GM19035 (cell line): ENCODE results near the gene PTPRN2.

Experiments used
- ATAC-seq: cut with Tn5 transposase; IDR thresholded peaks from one replicate; pipeline ENCODE4 v1.9.1; 2021; ENCODE audit not compliant: unreplicated experiment

The PTPRN2 gene

DNA sequence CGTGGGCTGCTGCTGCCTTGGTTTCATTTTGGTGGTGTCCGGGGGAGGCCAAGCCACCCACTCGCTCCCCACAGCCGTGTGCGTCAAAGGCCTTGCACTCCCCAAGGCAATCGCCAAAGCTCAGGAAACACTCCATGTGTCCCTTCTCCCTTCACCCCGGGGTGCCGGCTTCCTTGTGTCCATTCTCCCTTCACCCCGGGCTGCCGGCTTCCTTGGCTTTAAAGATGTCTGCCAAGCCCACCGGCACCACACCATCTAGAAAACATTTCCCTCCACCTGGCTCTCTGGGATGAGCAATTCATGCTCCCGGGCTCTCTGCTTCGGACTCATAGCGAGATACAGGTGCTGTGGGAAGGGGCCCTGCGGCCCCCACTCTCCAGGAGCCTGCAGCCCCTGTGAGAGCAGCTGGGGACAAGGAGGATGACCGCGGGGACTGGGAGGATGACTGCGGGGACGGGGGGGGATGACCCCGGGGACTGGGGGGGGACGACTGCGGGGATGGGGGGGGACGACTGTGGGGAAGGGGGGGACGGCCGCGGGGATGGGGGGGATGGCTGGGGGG, 928.7 kb downstream of the PTPRN2 start:
- ATAC-seq: no peak

DNA sequence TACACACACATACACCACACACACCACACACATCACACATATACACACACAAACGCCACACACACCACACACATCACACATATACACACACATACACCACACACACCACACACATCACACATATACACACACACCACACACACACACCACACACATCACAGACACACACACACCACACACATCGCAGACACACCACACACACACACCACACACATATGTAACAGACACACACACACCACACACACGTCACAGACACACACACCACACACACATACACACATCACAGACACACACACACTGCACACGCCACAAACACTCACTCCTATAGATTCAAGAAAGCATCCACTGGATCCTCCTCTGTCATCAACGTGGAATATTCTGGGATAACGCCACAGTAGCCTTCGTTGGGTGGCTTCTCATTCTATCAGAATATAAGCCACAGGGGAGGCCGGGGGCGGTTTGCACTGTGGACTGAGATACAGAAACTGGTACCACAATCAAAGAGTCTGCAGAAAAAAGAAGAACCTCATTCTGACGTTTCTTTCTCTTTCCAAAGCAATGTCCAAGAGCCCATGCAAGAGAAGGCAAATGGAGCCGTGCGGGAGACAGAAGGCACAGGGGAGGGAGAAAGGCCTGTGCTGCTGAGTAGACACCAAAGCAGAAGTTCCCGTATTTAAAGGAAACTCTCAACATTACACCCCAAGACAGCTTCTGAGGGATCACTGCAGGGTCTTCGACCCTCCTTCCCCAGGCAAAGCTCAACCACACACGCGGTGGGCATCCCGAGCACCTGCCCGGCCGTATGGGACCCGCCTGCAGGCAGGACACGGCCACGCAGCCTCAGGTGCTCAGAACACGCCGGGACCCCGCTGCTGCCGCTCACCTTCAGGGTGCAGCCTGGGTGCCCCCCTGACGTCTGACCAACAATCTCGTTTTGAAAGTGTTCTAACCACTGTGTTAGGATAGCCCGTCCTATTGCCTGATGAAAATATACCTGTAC, 929.6 kb downstream of the PTPRN2 start:
- ATAC-seq: no peak

DNA sequence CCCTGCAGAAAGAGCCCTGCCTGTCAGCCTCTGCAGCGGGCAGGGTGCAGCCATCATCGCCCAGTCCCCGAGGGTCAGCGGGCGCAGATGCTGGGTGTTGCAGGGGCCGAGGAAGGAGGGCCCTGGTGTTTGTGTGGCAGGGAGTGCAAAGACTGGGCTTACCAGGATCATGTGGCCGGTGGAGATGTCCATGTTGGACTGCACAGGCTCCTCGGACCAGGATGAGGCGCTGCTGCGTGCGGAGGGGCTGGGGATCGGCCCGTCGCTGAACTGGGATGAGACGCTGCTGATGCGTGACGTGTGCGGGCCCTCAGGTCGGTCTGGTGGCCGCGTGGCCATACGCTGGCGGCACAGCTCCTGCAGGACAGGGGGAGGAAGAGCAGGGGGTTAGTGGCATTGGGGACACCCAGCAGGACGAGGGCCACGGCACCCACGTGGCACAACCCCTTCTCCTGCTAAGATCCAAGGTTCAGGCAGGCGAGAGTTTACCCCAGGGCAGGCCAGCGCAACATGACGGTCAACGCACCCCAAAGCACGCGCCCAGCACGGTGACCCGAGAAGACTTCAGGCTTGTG, 931.3 kb downstream of the PTPRN2 start:
- no peak for ATAC-seq

- no peak for ATAC-seq
These were observed 933.3 kb downstream of the PTPRN2 start for GRCh38 chr7:157654350-157654749.

GRCh38 chr7:157653827-157654207, 933.8 kb downstream of the PTPRN2 start:
- ATAC-seq: no peak

DNA sequence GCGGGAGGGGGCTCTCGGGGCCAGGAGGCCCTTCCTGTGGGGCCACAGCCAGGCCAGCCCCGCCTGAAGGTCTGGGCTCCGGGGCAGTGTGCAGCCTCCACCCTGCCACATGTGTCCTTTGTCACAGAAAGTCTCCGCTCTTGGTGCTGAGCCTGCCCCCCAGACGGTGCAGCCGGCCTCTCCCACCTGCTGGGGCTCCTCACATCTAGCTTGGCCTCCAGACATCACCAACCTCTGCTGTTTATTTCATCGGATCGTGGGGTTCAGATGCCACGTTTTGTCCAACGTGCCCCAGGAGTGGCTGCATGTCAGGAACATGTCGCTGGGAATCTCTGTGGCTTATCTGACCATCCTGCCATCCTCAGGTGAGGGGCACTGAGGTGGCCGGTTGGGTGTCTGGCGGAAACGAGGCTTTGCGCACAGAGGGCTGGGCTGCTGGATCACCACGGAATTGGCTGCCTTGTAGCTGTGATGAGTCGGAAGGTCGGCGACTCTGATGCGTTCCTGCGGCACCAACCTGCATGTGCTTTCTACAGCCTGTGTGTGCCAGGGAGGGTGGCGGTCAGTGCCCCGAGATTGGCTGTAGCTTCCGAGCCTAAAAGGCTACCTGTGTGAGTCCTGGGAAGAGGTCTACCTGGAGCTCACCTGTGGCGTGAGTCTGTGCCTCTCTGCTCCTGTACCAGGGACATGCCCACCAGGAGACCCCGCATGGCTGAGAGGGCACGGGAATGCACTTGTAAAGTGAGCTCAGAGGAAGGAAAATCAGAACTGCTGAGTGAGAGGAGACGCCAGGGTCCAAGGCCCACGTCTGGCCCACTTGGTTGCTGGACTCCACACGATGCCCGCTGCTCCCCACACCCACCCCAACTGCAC, 934.4 kb downstream of the PTPRN2 start:
- no peak for ATAC-seq

GRCh38 chr7:157652161-157652953, 935.3 kb downstream of the PTPRN2 start:
- no peak for ATAC-seq

DNA sequence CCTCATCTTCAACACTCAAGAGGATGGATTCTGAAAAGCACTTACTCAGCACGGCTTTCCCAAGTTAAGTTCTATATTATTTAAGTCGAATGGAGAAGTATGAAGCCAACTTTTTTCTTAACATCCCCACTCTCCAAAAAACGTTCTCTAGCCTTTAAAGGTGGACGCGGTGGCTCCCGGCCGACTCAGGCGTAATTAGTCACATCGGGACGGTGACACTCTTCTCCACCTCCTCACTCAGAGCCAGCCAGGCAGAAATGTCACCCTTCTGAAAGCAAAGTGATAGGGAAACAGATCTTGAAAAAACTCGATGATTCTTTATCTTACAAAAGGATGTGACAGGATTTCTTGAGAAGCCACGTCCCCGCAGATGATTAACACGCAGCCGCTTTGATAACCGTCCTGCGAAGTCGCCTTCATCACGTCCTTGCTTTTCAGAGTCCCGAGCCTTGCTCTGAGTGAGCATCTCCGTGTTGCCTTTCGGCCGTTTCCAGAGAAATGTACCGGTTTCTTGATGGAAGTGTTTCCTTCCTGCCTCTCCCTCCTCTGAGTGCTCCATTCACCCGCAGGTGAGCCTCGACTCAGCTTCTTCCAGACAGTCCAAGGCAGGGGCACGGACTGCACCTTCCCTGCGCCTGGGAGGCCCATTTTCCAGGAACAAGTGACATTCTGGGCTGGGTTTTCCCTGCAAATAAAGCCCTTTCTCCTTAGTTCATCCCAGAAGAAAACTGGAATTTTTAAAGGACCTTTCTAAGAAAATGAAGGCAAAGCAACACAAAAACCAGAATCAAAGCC, 936.1 kb downstream of the PTPRN2 start:
- ATAC-seq: no peak

GRCh38 chr7:157650801-157651200, 936.8 kb downstream of the PTPRN2 start:
- ATAC-seq: no peak

DNA sequence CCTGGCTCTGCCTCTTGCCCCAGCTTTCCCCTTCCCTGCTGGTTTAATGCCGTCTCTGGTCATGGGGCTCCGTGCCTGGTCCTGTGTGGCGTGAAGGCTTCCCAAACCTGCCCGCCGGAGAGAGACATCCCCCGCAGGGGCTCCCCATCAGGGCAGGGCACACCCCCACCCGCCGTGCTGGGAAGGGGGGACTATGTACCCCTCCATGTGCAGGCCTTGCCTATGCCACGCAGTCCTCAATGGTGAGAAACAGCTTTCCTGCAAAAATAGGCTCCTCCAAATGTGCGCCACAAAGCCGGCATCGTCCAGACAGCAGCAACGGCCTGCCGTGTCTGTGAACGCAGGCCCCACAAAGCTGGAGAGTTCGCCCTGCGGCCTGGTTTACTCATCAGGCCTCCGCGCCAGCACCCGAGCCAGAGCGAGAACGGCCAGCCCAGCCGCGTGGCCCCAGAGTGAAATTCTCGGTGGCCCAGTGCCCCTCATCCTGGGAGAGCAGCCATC, 937.4 kb downstream of the PTPRN2 start:
- ATAC-seq: no peak

- ATAC-seq: no peak
These were observed 941.1 kb downstream of the PTPRN2 start for GRCh38 chr7:157646551-157646950.

DNA sequence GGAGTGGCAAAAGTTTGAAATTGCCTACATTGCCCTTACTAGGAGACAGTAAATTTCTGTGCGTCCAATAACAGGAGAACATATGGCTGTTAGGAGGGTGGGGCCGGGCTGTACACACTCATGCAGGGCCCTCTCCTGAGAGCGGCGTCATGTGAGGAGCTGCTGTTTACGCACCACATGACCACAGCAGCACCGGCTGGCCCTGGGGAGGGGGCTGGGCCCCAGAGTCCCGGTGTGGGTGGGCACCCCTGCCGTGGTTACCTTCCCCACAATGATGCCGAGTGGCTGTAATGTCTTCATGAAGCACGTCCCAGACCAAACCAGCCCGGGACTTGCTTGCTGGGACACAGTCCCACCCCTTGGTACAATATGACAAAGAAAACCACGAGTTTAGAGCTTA, 942.1 kb downstream of the PTPRN2 start:
- ATAC-seq: no peak

DNA sequence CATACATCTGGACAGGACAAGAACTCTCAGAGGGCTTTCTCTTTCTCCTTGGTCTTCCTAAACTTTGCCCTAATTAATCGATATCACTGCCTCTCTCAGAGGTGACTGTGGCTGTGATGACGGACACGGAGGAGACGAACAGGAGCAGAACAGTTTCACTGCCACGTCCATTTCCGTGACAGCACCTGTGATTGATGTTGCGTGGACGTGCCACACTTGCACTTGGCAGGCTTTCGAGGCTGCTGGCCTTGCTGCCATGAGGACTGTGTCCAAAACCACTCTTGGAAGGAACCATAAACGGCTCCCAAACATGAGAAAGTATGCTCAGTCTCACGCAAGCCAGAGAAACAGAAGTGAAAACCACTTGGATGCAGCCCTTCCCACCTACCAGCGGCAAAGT, 942.7 kb downstream of the PTPRN2 start:
- ATAC-seq: no peak

GRCh38 chr7:157643525-157643970, 944.1 kb downstream of the PTPRN2 start:
- no peak for ATAC-seq

GRCh38 chr7:157641866-157642265, 945.8 kb downstream of the PTPRN2 start:
- ATAC-seq: no peak

DNA sequence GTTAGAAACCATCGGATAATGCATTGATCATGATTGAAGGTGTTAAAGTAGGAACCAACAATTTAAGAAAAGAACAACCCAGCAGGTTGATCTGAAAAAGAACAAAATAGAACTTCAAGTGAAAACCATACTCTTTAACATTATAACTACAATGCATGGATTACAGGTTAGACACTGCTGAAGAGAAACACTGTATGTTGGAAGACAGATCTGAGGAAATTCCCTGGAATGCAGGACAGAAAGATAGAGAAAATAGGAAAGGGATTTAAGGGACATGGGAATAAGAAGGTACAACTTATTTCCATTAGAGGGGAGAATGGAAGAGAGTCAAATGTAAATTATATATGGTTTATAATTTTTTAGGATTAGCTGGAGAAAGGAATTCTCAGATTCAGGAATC, 947.5 kb downstream of the PTPRN2 start:
- no peak for ATAC-seq

DNA sequence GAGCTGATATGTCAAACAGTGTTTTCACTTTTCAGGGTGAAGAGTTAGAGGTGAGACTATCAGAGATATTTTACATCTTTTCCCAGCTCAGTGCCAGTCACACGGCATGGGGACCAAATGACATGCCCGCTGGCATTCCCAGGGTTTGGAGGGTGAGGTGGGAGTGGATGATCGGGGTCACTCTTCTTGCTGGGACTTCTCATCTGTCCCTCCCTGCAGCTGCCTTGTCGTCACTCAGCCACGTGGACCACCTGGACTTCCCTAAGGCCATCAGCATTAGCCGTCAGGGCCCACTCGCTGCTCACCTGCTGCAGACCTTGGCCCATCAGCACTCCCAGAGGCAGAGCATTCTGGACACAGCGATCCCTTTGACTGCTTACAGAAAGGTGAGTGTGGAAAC, 949.1 kb downstream of the PTPRN2 start:
- ATAC-seq: no peak

GRCh38 chr7:157637216-157637949, 950.2 kb downstream of the PTPRN2 start:
- no peak for ATAC-seq

DNA sequence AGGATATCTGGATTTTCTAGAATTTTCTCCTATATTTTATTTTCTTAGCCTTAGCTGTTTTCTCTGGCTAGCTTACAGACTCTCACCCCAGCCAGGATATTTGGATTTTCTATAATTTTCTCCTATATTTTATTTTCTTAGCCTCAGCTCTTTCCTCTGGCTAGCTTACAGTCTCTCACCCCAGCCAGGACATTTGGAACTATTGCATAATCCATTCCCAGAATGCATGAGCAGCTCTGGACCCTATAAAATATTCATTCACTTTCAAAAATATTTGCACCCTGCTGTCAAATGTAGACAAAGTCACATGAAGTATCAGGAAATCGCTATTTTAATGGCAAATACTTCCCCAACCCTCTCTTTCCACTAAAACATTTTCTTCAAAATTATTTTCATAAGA, 952.0 kb downstream of the PTPRN2 start:
- ATAC-seq: no peak
